D721Med (cell line): ENCODE data around the gene HELZ.
"Not testable (repeated sequence)": the region's sequence is repeated elsewhere in the genome, so short reads cannot be mapped to it uniquely, and the experiment has no call there.

Experiments
- DNase-seq: peaks from one replicate; pipeline ENCODE4 v3.0.0; 2011; ENCODE audit warnings: low spot score; ENCODE audit not compliant: insufficient read length
- FAIRE-seq: peaks from 2 replicates; lab custom pipeline; 2011; peaks lifted over from hg19 to GRCh38; lab: Jason Lieb, UNC
- CTCF ChIP-seq: IDR thresholded peaks from 2 replicates; pipeline ENCODE4 v1.5.1; 2012; ENCODE audit warnings: mild to moderate bottlenecking, control low read depth; ENCODE audit not compliant: insufficient read depth; ENCODE audit errors: missing control alignments

Gene HELZ

GRCh38 chr17:67096609-67097008, 148.4 kb downstream of the HELZ start:
- FAIRE-seq (no peak), DNase-seq (no peak)
- TF ChIP-seq CTCF, result no peak

GRCh38 chr17:67095803-67096202, 149.2 kb downstream of the HELZ start:
- no peak for TF ChIP-seq CTCF
- DNase-seq, result no peak

GRCh38 chr17:67095291-67095690, 149.7 kb downstream of the HELZ start:
- not testable (repeated sequence) for DNase-seq, FAIRE-seq

More at GRCh38 chr17:67095803-67096202, 149.2 kb downstream of the HELZ start:
- no peak for FAIRE-seq

- FAIRE-seq, result no peak
- TF ChIP-seq CTCF, result no peak
- no peak for DNase-seq
Observed at GRCh38 chr17:67093348-67093747, 151.6 kb downstream of the HELZ start.

GRCh38 chr17:67092710-67093109, 152.3 kb downstream of the HELZ start:
- DNase-seq, FAIRE-seq: not testable (repeated sequence)

GRCh38 chr17:67092291-67092690, 152.7 kb downstream of the HELZ start:
- FAIRE-seq (no peak), DNase-seq (no peak)
- TF ChIP-seq CTCF, result no peak

GRCh38 chr17:67090341-67090740, 154.7 kb downstream of the HELZ start:
- no peak for DNase-seq
- no peak for FAIRE-seq
- TF ChIP-seq CTCF, result no peak

GRCh38 chr17:67088639-67089038, 156.4 kb downstream of the HELZ start:
- no peak for DNase-seq
- TF ChIP-seq CTCF, result no peak
- FAIRE-seq, result no peak
